Choroid plexus epithelial cell (primary cell): Measurements from ENCODE around the gene ALOX15.
"Not testable (repeated sequence)": the region's sequence is repeated elsewhere in the genome, so short reads cannot be mapped to it uniquely, and the experiment has no call there.

Source experiments
- DNase-seq: peaks from one replicate; pipeline ENCODE4 v3.0.0-alpha.2; 2010; ENCODE audit warnings: low read depth
- H3K4me3 ChIP-seq: 2 replicates; pipeline ENCODE4 v1.5.1; 2011; ENCODE audit warnings: low read depth, mild to moderate bottlenecking, control low read depth, low read length, moderate library complexity
- TF ChIP-seq, protein P1 (sequence below): conservative IDR thresholded peaks from 2 replicates; pipeline ENCODE4 v1.5.1; 2011; ENCODE audit warnings: low read depth, mild to moderate bottlenecking, control low read depth, inconsistent platforms, low read length, moderate library complexity

ALOX15 gene

DNA sequence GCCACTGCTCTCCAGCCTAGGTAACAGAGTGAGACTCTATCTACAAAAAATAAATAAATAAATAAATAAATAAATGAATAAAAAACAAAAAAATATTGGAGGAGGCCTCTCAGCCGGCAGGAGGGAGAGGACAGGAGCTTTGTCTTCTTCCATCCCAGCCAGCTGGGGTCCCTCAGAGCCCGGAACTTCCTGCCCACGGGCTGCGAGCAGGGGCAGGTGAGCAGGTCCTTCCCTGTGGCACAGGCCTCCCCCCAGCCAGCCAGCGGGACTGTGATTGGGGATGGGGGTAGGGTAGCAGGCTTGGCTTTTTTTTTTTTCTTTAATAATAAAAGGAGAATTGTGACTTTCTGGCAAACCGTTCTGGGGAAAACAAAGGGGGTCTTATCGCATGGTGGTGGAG, 47.1 kb downstream of the ALOX15 start:
- TF ChIP-seq, protein P1, sequence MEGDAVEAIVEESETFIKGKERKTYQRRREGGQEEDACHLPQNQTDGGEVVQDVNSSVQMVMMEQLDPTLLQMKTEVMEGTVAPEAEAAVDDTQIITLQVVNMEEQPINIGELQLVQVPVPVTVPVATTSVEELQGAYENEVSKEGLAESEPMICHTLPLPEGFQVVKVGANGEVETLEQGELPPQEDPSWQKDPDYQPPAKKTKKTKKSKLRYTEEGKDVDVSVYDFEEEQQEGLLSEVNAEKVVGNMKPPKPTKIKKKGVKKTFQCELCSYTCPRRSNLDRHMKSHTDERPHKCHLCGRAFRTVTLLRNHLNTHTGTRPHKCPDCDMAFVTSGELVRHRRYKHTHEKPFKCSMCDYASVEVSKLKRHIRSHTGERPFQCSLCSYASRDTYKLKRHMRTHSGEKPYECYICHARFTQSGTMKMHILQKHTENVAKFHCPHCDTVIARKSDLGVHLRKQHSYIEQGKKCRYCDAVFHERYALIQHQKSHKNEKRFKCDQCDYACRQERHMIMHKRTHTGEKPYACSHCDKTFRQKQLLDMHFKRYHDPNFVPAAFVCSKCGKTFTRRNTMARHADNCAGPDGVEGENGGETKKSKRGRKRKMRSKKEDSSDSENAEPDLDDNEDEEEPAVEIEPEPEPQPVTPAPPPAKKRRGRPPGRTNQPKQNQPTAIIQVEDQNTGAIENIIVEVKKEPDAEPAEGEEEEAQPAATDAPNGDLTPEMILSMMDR, result no peak
- no peak for DNase-seq
- H3K4me3 ChIP-seq, result no peak overlapping the region

DNA sequence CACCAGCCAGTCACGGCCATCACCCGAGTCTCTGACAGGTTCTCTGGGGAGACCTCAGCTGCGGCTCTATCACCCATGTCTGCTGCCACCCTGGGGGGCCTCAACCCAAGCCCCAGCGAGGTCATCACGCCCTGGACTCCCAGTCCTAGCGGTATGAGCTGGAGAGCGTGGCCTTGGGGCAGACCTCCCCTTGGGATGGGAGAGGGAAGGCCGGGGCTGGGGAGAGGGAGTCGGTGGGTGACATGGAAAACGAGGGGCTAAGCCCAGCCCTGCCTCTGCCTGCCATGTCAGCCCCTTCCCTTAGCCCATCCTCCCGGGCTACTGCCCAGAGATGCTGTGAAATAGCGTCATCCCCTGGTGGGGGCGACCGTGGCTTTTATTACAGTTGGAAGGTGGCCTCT, 48.5 kb downstream of the ALOX15 start:
- no peak overlapping the region for H3K4me3 ChIP-seq
- DNase-seq, result no peak
- TF ChIP-seq, protein P1, result no peak

DNA sequence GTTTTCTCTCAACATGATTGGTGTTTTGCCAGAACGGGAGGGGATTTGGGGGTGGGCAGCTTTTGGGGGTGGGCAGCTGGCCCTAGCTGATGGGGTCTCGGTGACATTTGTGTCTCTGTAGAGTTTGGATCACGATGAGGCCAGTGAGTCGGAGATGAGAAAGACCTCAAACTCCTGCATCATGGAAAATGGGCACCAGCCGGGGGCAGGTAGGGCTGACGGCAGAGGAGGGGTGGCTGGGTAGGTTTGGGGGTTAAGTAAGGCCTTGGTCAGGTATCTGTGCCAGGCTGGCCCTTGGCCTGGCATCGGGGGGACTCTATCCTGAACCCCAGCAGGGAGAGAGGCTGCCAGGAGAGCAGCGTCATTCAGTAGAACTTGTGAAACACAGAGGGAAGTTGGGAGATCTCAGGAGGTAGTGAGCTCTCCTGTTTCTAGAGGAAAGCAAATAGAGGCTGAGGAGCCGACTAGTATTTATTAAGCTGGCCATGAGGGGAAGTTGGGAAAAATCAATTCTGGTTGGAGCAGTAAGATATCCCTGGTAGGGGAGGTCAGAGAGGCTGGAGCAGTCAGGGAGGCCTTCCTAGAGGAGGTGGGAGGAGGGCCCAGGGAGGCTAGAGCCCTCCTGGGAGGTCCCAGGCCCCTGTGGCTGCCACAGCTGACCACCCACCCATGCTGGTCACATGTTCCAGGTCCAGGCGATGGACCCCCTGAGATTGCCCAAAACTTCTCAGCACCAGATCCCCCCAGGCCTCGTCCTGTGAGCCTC, 49.1 kb downstream of the ALOX15 start:
- TF ChIP-seq, protein P1, result no peak
- H3K4me3 ChIP-seq, result no peak overlapping the region
- DNase-seq, result no peak

DNA sequence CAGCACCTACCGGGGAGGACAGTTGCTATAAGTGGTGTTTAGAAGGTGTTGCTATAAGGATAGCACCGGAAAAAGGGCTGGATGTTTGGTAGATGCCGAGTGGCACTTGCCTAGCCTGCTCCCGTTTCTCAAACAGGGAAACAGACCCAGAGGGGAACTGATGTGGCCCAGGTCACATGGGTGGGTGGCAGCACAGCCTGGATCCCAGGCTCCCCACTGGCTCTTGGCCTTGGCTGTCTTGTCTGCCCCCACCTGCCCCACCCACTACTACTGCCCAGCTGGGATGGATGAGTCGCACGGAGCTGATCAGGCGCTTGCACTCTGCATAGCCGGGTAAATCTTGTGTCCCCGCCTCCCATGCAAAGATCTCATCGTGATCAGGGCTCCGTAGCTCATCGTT, 49.9 kb downstream of the ALOX15 start:
- DNase-seq, result peak; percentile 52

GRCh38 chr17:4590981-4591453, 50.5 kb downstream of the ALOX15 start:
- no peak overlapping the region for H3K4me3 ChIP-seq
- DNase-seq, result no peak
- TF ChIP-seq, protein P1, result no peak

More for the DNA sequence above, 49.9 kb downstream of the ALOX15 start:
- TF ChIP-seq, protein P1, result no peak
- no peak overlapping the region for H3K4me3 ChIP-seq

- not testable (repeated sequence) for H3K4me3 ChIP-seq, DNase-seq
Observed at GRCh38 chr17:4590042-4590441, 51.4 kb downstream of the ALOX15 start.

GRCh38 chr17:4588898-4589625, 52.4 kb downstream of the ALOX15 start:
- DNase-seq, result no peak
- H3K4me3 ChIP-seq, result no peak overlapping the region
- TF ChIP-seq, protein P1, result no peak
